ENCODE data around the gene PLXDC2. TPM values are rescaled to one million over a fixed set of nuclear protein-coding genes. Genes with fewer than 3 reads are reported as not detected.
"Not testable (repeated sequence)": the region's sequence is repeated elsewhere in the genome, so short reads cannot be mapped to it uniquely, and the experiment has no call there.

The PLXDC2 gene
- polyA plus RNA-seq, 1 donor from 2014 or later = 0.18 TPM

GRCh38 chr10:19971343-19972052 is 155.3 kb downstream of the PLXDC2 start:
- peaks cover 2% of the 10 kb centered on the region for H3K36me3 Mint-ChIP-seq
- H3K4me1 Mint-ChIP-seq = no peaks in the 10 kb centered on the region
- no peaks in the 10 kb centered on the region for H3K9me3 Mint-ChIP-seq
- no peak overlapping the region for H3K4me3 Mint-ChIP-seq
- H3K27ac Mint-ChIP-seq = no peak overlapping the region
- H3K27me3 Mint-ChIP-seq = peaks cover 2% of the 10 kb centered on the region

GRCh38 chr10:19974138-19974537 is 157.9 kb downstream of the PLXDC2 start:
- Mint-ChIP-seq H3K27me3 (peaks cover 2% of the 10 kb centered on the region), H3K36me3 (no peaks in the 10 kb centered on the region), H3K9me3 (peaks cover 0 to 2% (median 0%) of the 10 kb centered on the region in 3 donors), H3K27ac (no peak overlapping the region), H3K4me1 (no peaks in the 10 kb centered on the region), H3K4me3 (no peak overlapping the region)

GRCh38 chr10:19974554-19974953 is 158.3 kb downstream of the PLXDC2 start:
- H3K36me3 Mint-ChIP-seq = no peaks in the 10 kb centered on the region
- no peaks in the 10 kb centered on the region for H3K4me1 Mint-ChIP-seq
- no peak overlapping the region for H3K4me3 Mint-ChIP-seq
- peaks cover 0 to 2% (median 0%) of the 10 kb centered on the region in 3 donors for H3K9me3 Mint-ChIP-seq
- peaks cover 2% of the 10 kb centered on the region for H3K27me3 Mint-ChIP-seq
- H3K27ac Mint-ChIP-seq = no peak overlapping the region

- Mint-ChIP-seq H3K36me3 (no peaks in the 10 kb centered on the region), H3K9me3 (peaks cover 0 to 10% (median 2%) of the 10 kb centered on the region in 3 donors), H3K4me3 (no peak overlapping the region), H3K4me1 (no peaks in the 10 kb centered on the region), H3K27ac (no peak overlapping the region), H3K27me3 (no peaks in the 10 kb centered on the region)
Measured at GRCh38 chr10:19977097-19977521, 160.9 kb downstream of the PLXDC2 start.

GRCh38 chr10:19979628-19980027 is 163.4 kb downstream of the PLXDC2 start:
- peaks cover 1 to 12% (median 2%) of the 10 kb centered on the region in 3 donors for H3K9me3 Mint-ChIP-seq
- no peaks in the 10 kb centered on the region for H3K36me3 Mint-ChIP-seq
- no peak overlapping the region for H3K27ac Mint-ChIP-seq
- no peaks in the 10 kb centered on the region for H3K27me3 Mint-ChIP-seq
- H3K4me3 Mint-ChIP-seq = no peak overlapping the region
- no peaks in the 10 kb centered on the region for H3K4me1 Mint-ChIP-seq

GRCh38 chr10:19983880-19984565 is 167.8 kb downstream of the PLXDC2 start:
- H3K4me3 Mint-ChIP-seq = no peak overlapping the region
- H3K27ac Mint-ChIP-seq = peak overlapping the region in 1 of 3 donors; percentile 71
- no peaks in the 10 kb centered on the region for H3K4me1 Mint-ChIP-seq
- no peaks in the 10 kb centered on the region for H3K36me3 Mint-ChIP-seq
- peaks cover 0 to 13% (median 1%) of the 10 kb centered on the region in 3 donors for H3K9me3 Mint-ChIP-seq
- H3K27me3 Mint-ChIP-seq = no peaks in the 10 kb centered on the region

GRCh38 chr10:19985745-19986144 is 169.5 kb downstream of the PLXDC2 start:
- Mint-ChIP-seq H3K27ac (no peak overlapping the region), H3K36me3 (no peaks in the 10 kb centered on the region), H3K4me1 (no peaks in the 10 kb centered on the region), H3K27me3 (no peaks in the 10 kb centered on the region), H3K9me3 (peaks cover 0 to 6% (median 1%) of the 10 kb centered on the region in 3 donors), H3K4me3 (no peak overlapping the region)

GRCh38 chr10:19986591-19986990 is 170.4 kb downstream of the PLXDC2 start:
- H3K36me3 Mint-ChIP-seq = no peaks in the 10 kb centered on the region
- H3K27ac Mint-ChIP-seq = no peak overlapping the region
- no peak overlapping the region for H3K4me3 Mint-ChIP-seq
- no peaks in the 10 kb centered on the region for H3K4me1 Mint-ChIP-seq
- no peaks in the 10 kb centered on the region for H3K27me3 Mint-ChIP-seq
- H3K9me3 Mint-ChIP-seq = peaks cover 0 to 3% (median 1%) of the 10 kb centered on the region in 3 donors

- Mint-ChIP-seq H3K27ac (no peak overlapping the region), H3K36me3 (no peaks in the 10 kb centered on the region)
Measured at GRCh38 chr10:19987931-19988330, 171.7 kb downstream of the PLXDC2 start.

GRCh38 chr10:19993714-19994315 is 177.6 kb downstream of the PLXDC2 start:
- Mint-ChIP-seq H3K27ac (no peak overlapping the region), H3K4me1 (no peaks in the 10 kb centered on the region), H3K36me3 (no peaks in the 10 kb centered on the region), H3K27me3 (no peaks in the 10 kb centered on the region), H3K9me3 (peaks cover 0 to 1% (median 0%) of the 10 kb centered on the region in 3 donors), H3K4me3 (no peak overlapping the region)

More at GRCh38 chr10:19987931-19988330, 171.7 kb downstream of the PLXDC2 start:
- H3K27me3 Mint-ChIP-seq = no peaks in the 10 kb centered on the region
- H3K4me1 Mint-ChIP-seq = no peaks in the 10 kb centered on the region
- H3K4me3 Mint-ChIP-seq = no peak overlapping the region
- H3K9me3 Mint-ChIP-seq = peaks cover 0 to 3% (median 0%) of the 10 kb centered on the region in 3 donors

GRCh38 chr10:19998482-19998881 is 182.2 kb downstream of the PLXDC2 start:
- peaks cover 0 to 5% (median 3%) of the 10 kb centered on the region in 3 donors for H3K9me3 Mint-ChIP-seq
- H3K36me3 Mint-ChIP-seq = no peaks in the 10 kb centered on the region
- H3K4me1 Mint-ChIP-seq = peaks cover 0 to 5% (median 2%) of the 10 kb centered on the region in 3 donors
- H3K27me3 Mint-ChIP-seq = no peaks in the 10 kb centered on the region
- no peak overlapping the region for H3K27ac Mint-ChIP-seq
- no peak overlapping the region for H3K4me3 Mint-ChIP-seq

- Mint-ChIP-seq H3K9me3 (peaks cover 0 to 5% (median 3%) of the 10 kb centered on the region in 3 donors), H3K27me3 (no peaks in the 10 kb centered on the region)
Measured at GRCh38 chr10:19999431-19999830, 183.2 kb downstream of the PLXDC2 start.

GRCh38 chr10:20002026-20002425 is 185.8 kb downstream of the PLXDC2 start:
- not testable (repeated sequence) for H3K36me3 Mint-ChIP-seq, H3K27ac Mint-ChIP-seq, H3K9me3 Mint-ChIP-seq, H3K27me3 Mint-ChIP-seq, H3K4me3 Mint-ChIP-seq
- peaks cover 0 to 11% (median 4%) of the 10 kb centered on the region in 3 donors for H3K4me1 Mint-ChIP-seq

More at GRCh38 chr10:19999431-19999830, 183.2 kb downstream of the PLXDC2 start:
- Mint-ChIP-seq H3K27ac (no peak overlapping the region), H3K4me3 (no peak overlapping the region), H3K4me1 (peaks cover 0 to 11% (median 4%) of the 10 kb centered on the region in 3 donors), H3K36me3 (no peaks in the 10 kb centered on the region)

- Mint-ChIP-seq H3K27ac (peak overlapping the region in 1 of 3 donors; percentile 63), H3K9me3 (peaks cover 0 to 5% (median 3%) of the 10 kb centered on the region in 3 donors), H3K36me3 (no peaks in the 10 kb centered on the region), H3K4me1 (peaks cover 0 to 11% (median 4%) of the 10 kb centered on the region in 3 donors), H3K27me3 (no peaks in the 10 kb centered on the region), H3K4me3 (peak overlapping the region in 1 of 4 donors; percentile 17)
Measured at GRCh38 chr10:20002657-20003056, 186.4 kb downstream of the PLXDC2 start.

GRCh38 chr10:20004087-20004523 is 187.9 kb downstream of the PLXDC2 start:
- Mint-ChIP-seq H3K9me3 (peaks cover 2 to 3% (median 3%) of the 10 kb centered on the region in 3 donors), H3K4me1 (peaks cover 0 to 11% (median 4%) of the 10 kb centered on the region in 3 donors), H3K36me3 (no peaks in the 10 kb centered on the region), H3K27me3 (no peaks in the 10 kb centered on the region), H3K4me3 (peak overlapping the region in 1 of 4 donors; percentile 7), H3K27ac (peak overlapping the region in 1 of 3 donors; percentile 18)

Data from IgD-negative memory B cell (primary cell).